K562 (cell line): Measurements from ENCODE around the gene CARD18. TPM values are rescaled to one million over a fixed set of nuclear protein-coding genes. Genes with fewer than 3 reads are reported as not detected.

Source experiments
- CTCFL ChIP-seq: IDR thresholded peaks from 2 replicates; pipeline ENCODE4 v1.6.1; 2011; ENCODE audit warnings: borderline replicate concordance, low read depth, mild to moderate bottlenecking, moderate library complexity, low read length; ENCODE audit not compliant: insufficient read depth, poor library complexity, severe bottlenecking
- DIDO1 ChIP-seq: fragments of 450-650 bp; IDR thresholded peaks from 2 replicates; pipeline ENCODE4 v1.6.1; 2016; ENCODE audit warnings: low read depth, missing biosample characterization, missing genetic modification characterization
- EP300 ChIP-seq: IDR thresholded peaks from 2 replicates; pipeline ENCODE4 v1.6.1; 2012; ENCODE audit warnings: low read length, improper control_type of control experiment
- HMGXB4 ChIP-seq: sonication (generic); formaldehyde crosslinking; IDR thresholded peaks from 2 replicates; pipeline ENCODE4 v1.8.1; 2023; ENCODE audit warnings: mild to moderate bottlenecking, missing genetic modification reagents
- MAFF ChIP-seq: IDR thresholded peaks from 2 replicates; pipeline ENCODE4 v1.6.1; 2012; ENCODE audit warnings: low read length, improper control_type of control experiment
- STAT6 ChIP-seq: sonication (generic); formaldehyde crosslinking; IDR thresholded peaks from 2 replicates; pipeline ENCODE4 v1.8.1; 2023; ENCODE audit warnings: mild to moderate bottlenecking, missing genetic modification reagents
- ZNF407 ChIP-seq: fragments of 450-650 bp; IDR thresholded peaks from 2 replicates; pipeline ENCODE4 v1.6.1; 2016; ENCODE audit warnings: low read depth
- polyA plus RNA-seq, 8 experiments: library from polyadenylated mRNA; depleted of rRNA in 4 of 8; stranded (reverse) in 5 of 8; unstranded in 3 of 8; fragments of >200 nt; fragmentation: Nextera tagmentation in 2 of 8; fragmentation: Illumina TruSeq in 1 of 8; extraction: Ambion mirVana in 2 of 8; extraction: Trizol in 1 of 8; gene quantifications; 2 replicates each; pipeline versions ENCODE4 v1.2.1 to v1.2.3, GENCODE V29; 2011 to 2014; ENCODE audit warnings: inconsistent platforms in 1 of 8, missing spikeins in 1 of 8
- total RNA-seq, 7 experiments: library from RNA; depleted of rRNA in 6 of 7; stranded (reverse); fragments of >200 nt in 6 of 7; fragmentation: Illumina TruSeq in 2 of 7; extraction: Trizol in 2 of 7; gene quantifications; 2 replicates each; pipeline versions ENCODE4 v1.2.1 to v1.2.3, GENCODE V29; 2011 to 2021; ENCODE audit warnings: low replicate concordance in 1 of 7

The CARD18 gene
- total and polyA plus RNA-seq, 9 of the 15 experiments (the other 6 are each of a cell fraction or from before 2014, with no cell fraction given): 1.5 to 4.7 (median 2.9) TPM

- TF ChIP-seq STAT6 (no peak), ZNF407 (no peak), HMGXB4 (CRISPR knock-in tag) (no peak), EP300 (no peak), CTCFL (no peak), DIDO1 (tag) (no peak), MAFF (no peak)
Measured at GRCh38 chr11:105144887-105145286, 5.3 kb upstream of the CARD18 start (continued).
